T-helper 2 cell treated with Interferon-gamma antibody and Interleukin-4, amounts not matched to agents 5 μg/mL and 100 μg/mL, for 36 hours (primary cell): Measurements from ENCODE around the gene C10orf95.

Experiments
- DNase-seq: peaks from one replicate; pipeline ENCODE4 v3.0.0; 2021; ENCODE audit warnings: low spot score
- H3K27ac Mint-ChIP-seq: one replicate; pipeline ENCODE4 v1.8.0; 2021; ENCODE audit warnings: mild to moderate bottlenecking, mixed read lengths
- H3K27me3 Mint-ChIP-seq: one replicate; pipeline ENCODE4 v1.8.0; 2021; ENCODE audit warnings: low read depth, mixed read lengths
- H3K36me3 Mint-ChIP-seq: one replicate; pipeline ENCODE4 v1.8.0; 2021; ENCODE audit warnings: low read depth, mixed read lengths
- H3K4me1 Mint-ChIP-seq: one replicate; pipeline ENCODE4 v1.8.0; 2021; ENCODE audit warnings: low read depth, mixed read lengths
- H3K4me3 Mint-ChIP-seq: one replicate; pipeline ENCODE4 v1.8.0; 2022; ENCODE audit warnings: mild to moderate bottlenecking, moderate library complexity, mixed read lengths
- H3K9me3 Mint-ChIP-seq: one replicate; pipeline ENCODE4 v1.8.0; 2021; ENCODE audit warnings: mixed read lengths

The C10orf95 gene

DNA sequence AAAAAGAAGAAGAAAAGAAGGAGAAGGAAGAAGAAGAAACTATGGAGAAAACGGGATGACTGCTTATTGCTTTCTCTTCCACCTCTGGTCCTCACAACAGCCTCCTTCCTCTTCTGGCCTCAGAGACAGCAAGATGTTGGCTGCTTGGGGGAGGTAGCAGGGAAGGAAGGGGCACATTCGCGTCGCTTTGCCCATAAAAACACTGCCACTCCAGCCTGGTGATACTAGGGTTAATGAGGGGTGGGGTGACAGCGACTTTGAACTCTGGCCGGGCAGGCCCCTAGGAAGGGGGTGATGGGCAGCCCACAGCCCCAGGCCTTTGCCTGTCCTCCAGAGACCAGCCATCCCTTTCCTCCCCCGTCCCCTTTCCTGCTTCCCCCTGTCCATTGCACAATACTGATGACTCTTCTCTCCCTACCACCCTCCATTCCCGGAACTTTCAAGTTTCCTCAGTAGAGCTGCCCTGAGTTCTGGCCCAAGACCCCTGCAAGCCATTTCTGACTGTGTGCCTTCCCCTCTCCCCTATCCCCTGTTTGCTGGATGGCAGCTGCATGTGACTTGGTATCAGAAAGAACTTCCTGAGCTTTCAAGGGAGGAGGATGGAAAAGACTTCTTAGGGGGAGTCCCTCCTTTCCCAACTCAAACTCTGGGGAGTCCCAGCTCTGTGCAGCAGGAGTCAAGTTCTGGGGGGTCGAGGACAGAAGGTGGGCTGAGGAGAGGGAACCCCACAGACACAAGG is 16.8 kb downstream of the C10orf95 start:
- no peak for DNase-seq
- Mint-ChIP-seq H3K27ac (peak overlapping the region; percentile 89), H3K36me3 (peaks cover 25% of the 10 kb centered on the region), H3K4me3 (peak overlapping the region; percentile 97), H3K27me3 (no peaks in the 10 kb centered on the region), H3K4me1 (peaks cover 46% of the 10 kb centered on the region), H3K9me3 (no peaks in the 10 kb centered on the region)

- Mint-ChIP-seq H3K27ac (peak overlapping the region; percentile 94), H3K36me3 (peaks cover 25% of the 10 kb centered on the region), H3K4me1 (peaks cover 46% of the 10 kb centered on the region), H3K4me3 (peak overlapping the region; percentile 97), H3K9me3 (no peaks in the 10 kb centered on the region), H3K27me3 (no peaks in the 10 kb centered on the region)
- no peak for DNase-seq
Observed at GRCh38 chr10:102433619-102434046, 17.7 kb downstream of the C10orf95 start.

DNA sequence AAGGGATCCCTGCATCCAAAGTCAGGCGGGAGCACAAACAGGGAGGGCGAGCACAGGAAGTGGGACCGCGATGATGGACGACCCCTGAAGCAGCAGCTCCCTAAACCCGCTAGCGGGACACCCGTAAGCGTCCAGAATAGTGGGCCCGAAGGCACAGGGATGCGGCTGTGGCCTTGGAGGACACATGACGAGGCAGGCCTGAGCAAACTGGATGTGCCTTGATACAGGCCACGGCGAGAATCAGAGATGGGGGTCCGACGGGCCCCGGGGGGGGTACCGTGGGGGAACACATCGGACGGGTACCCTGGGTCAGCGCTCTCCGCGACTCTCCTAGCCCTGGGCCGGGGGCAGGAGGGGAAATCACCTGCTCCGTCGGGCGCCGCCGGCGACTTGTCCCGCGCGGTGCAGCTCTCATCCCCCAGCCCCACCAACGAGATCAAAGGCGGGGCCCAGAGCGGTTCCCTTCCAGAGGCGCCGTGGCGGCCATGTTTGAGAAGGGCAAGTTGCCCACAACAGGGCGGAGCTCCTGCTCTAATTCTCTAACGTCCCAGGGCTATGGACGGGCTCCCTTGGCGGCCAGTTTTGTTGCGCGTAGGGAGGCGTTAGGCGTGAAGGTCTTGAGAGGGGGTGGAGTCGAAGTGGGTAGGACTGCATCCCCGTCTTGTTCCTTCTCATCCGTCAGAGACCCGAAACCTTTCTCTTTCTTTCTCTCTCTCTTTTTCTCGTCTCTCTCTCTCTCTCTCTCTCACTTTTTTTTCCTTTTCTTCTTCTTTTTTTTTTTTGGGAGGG is 19.0 kb downstream of the C10orf95 start, which contains the start of gene CUEDC2:
TSS of gene CUEDC2 (minus strand) at position 413 of the 789 bp plus-strand sequence. CDS start 7,386 bp downstream, outside the sequence.
- H3K36me3 Mint-ChIP-seq = peaks cover 17% of the 10 kb centered on the region
- peak within 1 kb of the TSS; percentile 94 for H3K27ac Mint-ChIP-seq
- peak; percentile 95 for DNase-seq
- H3K4me1 Mint-ChIP-seq = peaks cover 37% of the 10 kb centered on the region
- H3K9me3 Mint-ChIP-seq = no peaks in the 10 kb centered on the region
- H3K4me3 Mint-ChIP-seq = peak within 1 kb of the TSS; percentile 97
- no peaks in the 10 kb centered on the region for H3K27me3 Mint-ChIP-seq

DNA sequence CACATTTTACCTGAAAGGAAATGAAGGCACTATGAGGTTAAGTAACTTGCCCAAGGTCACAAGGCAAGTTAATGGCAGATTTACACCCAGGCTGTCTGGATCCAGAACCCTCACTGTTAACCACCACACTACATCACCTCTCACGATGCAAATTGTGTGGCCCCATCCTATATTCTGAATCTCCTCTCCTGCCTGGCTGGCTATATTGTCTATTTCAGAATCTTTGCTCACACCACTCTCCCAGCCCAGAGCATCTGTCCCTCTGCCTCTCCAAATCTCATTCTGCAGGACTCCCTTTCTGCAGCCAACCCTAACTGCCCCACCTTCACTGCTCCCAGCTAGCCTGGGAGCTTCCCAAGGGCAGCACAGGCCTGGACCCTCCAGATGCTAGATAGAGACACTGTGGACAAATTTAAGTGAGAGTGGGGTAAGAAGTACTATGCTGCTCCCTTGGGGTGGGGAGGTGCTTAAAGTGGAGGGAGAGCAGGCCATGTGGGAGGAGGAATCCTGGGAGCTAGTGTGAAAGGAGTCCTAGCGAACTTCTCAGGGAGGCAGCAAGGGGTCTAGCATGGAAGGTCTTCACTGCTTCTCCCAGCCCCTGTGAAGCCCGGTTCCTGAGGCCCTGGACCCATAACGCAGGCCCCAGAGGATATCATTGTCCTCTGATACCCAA is 19.8 kb downstream of the C10orf95 start:
- H3K27me3 Mint-ChIP-seq = no peaks in the 10 kb centered on the region
- peak overlapping the region; percentile 97 for H3K4me3 Mint-ChIP-seq
- H3K36me3 Mint-ChIP-seq = peaks cover 12% of the 10 kb centered on the region
- H3K9me3 Mint-ChIP-seq = no peaks in the 10 kb centered on the region
- peak overlapping the region; percentile 94 for H3K27ac Mint-ChIP-seq
- peaks cover 32% of the 10 kb centered on the region for H3K4me1 Mint-ChIP-seq
- no peak for DNase-seq

- DNase-seq = no peak
- peaks cover 25% of the 10 kb centered on the region for H3K4me1 Mint-ChIP-seq
- no peaks in the 10 kb centered on the region for H3K9me3 Mint-ChIP-seq
- H3K36me3 Mint-ChIP-seq = peaks cover 8% of the 10 kb centered on the region
- H3K27ac Mint-ChIP-seq = no peak overlapping the region
- no peaks in the 10 kb centered on the region for H3K27me3 Mint-ChIP-seq
- H3K4me3 Mint-ChIP-seq = no peak overlapping the region
Observed at GRCh38 chr10:102429468-102429867, 21.9 kb downstream of the C10orf95 start.

DNA sequence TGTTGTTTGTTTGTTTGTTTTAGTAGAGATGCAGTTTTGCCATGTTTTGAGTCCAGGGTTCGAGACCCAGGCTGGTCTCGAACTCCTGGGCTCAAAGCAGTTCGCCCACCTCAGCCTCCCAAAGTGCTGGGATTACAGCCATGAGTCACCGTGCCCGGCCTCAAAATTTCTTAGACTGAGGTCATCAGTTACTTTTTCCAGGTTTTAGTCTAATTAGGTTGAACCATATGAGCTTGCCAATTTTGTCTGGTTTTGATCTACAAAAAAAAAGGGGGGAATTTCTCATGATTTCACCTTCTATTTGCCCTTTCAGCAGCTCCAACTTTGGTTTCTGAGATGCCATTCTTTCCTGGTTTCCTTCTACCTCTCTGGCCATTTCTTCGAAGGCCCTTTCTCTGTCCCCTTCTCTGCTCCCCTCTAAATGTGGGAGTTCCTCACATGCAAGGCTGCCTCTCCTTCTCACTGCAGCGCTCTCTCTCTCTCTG is 24.5 kb downstream of the C10orf95 start:
- no peak overlapping the region for H3K4me3 Mint-ChIP-seq
- peaks cover 12% of the 10 kb centered on the region for H3K36me3 Mint-ChIP-seq
- H3K27ac Mint-ChIP-seq = no peak overlapping the region
- H3K4me1 Mint-ChIP-seq = peaks cover 17% of the 10 kb centered on the region
- no peaks in the 10 kb centered on the region for H3K27me3 Mint-ChIP-seq
- no peaks in the 10 kb centered on the region for H3K9me3 Mint-ChIP-seq
- DNase-seq = no peak

GRCh38 chr10:102425444-102425843 is 25.9 kb downstream of the C10orf95 start:
- Mint-ChIP-seq H3K9me3 (no peaks in the 10 kb centered on the region), H3K4me1 (peaks cover 14% of the 10 kb centered on the region), H3K27me3 (peaks cover 3% of the 10 kb centered on the region), H3K27ac (no peak overlapping the region), H3K36me3 (peaks cover 8% of the 10 kb centered on the region), H3K4me3 (no peak overlapping the region)
- DNase-seq = no peak

DNA sequence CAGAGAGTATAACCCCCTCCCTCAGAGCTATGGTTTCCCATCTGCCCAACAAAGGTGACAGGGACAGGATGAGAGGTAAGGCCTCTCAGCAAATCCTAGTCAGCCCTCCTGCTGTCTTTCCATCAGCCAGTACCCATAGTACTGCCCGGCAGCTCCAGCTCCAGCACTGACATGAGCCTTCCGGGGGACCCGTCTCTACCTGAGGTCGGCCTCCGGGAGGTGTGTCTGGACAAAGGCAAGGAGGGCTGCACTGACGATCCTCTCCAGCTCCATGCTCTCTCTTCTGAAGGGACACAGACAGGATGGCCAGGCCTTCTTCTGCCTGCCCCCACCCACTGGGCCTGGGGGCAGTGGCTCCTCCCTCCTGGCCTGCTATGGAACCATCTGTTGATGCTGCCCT is 26.4 kb downstream of the C10orf95 start:
- Mint-ChIP-seq H3K4me1 (peaks cover 18% of the 10 kb centered on the region), H3K36me3 (peaks cover 8% of the 10 kb centered on the region), H3K27me3 (peaks cover 3% of the 10 kb centered on the region), H3K9me3 (no peaks in the 10 kb centered on the region), H3K27ac (no peak overlapping the region), H3K4me3 (no peak overlapping the region)
- DNase-seq = no peak

- DNase-seq = no peak
- Mint-ChIP-seq H3K36me3 (peaks cover 8% of the 10 kb centered on the region), H3K9me3 (no peaks in the 10 kb centered on the region), H3K27ac (no peak overlapping the region), H3K4me3 (no peak overlapping the region), H3K27me3 (peaks cover 4% of the 10 kb centered on the region), H3K4me1 (peaks cover 21% of the 10 kb centered on the region)
Observed at GRCh38 chr10:102424145-102424544, 27.2 kb downstream of the C10orf95 start.

- peaks cover 9% of the 10 kb centered on the region for H3K27me3 Mint-ChIP-seq
- peaks cover 8% of the 10 kb centered on the region for H3K36me3 Mint-ChIP-seq
- no peaks in the 10 kb centered on the region for H3K9me3 Mint-ChIP-seq
- no peak for DNase-seq
- H3K27ac Mint-ChIP-seq = no peak overlapping the region
- peaks cover 23% of the 10 kb centered on the region for H3K4me1 Mint-ChIP-seq
- peak overlapping the region; percentile 14 for H3K4me3 Mint-ChIP-seq
Observed at GRCh38 chr10:102423372-102423968, 27.9 kb downstream of the C10orf95 start.

- peaks cover 8% of the 10 kb centered on the region for H3K36me3 Mint-ChIP-seq
- H3K4me1 Mint-ChIP-seq = peaks cover 23% of the 10 kb centered on the region
- peaks cover 17% of the 10 kb centered on the region for H3K27me3 Mint-ChIP-seq
- peak; percentile 64 for DNase-seq
- H3K4me3 Mint-ChIP-seq = peak overlapping the region; percentile 99
- peak overlapping the region; percentile 69 for H3K27ac Mint-ChIP-seq
- H3K9me3 Mint-ChIP-seq = no peaks in the 10 kb centered on the region
Observed at GRCh38 chr10:102422545-102423129, 28.7 kb downstream of the C10orf95 start.

- peaks cover 8% of the 10 kb centered on the region for H3K36me3 Mint-ChIP-seq
- peak overlapping the region; percentile 75 for H3K27ac Mint-ChIP-seq
- peaks cover 23% of the 10 kb centered on the region for H3K4me1 Mint-ChIP-seq
- H3K27me3 Mint-ChIP-seq = peaks cover 22% of the 10 kb centered on the region
- peak; percentile 41 for DNase-seq
- H3K9me3 Mint-ChIP-seq = no peaks in the 10 kb centered on the region
- H3K4me3 Mint-ChIP-seq = peak overlapping the region; percentile 99
Observed at GRCh38 chr10:102421757-102422512, 29.4 kb downstream of the C10orf95 start.

GRCh38 chr10:102421507-102421756 is 29.9 kb downstream of the C10orf95 start:
- H3K4me3 Mint-ChIP-seq = peak overlapping the region; percentile 99
- H3K27ac Mint-ChIP-seq = peak overlapping the region; percentile 75
- H3K9me3 Mint-ChIP-seq = no peaks in the 10 kb centered on the region
- H3K36me3 Mint-ChIP-seq = peaks cover 8% of the 10 kb centered on the region
- no peak for DNase-seq
- H3K27me3 Mint-ChIP-seq = peaks cover 22% of the 10 kb centered on the region
- H3K4me1 Mint-ChIP-seq = peaks cover 22% of the 10 kb centered on the region
